BLaER1 treated with 17β-estradiol and CSF1 and Interleukin-3, amounts not matched to agents 10 nM and 100 nM (cell line): ENCODE measurements around the gene COLEC11.

Experiments
- H3K27ac ChIP-seq, 11 experiments: shearing (Covaris generic); formaldehyde crosslinking; 2 replicates each; pipeline ENCODE4 v1.8.1; 2022
- H3K27me3 ChIP-seq, 11 experiments: shearing (Covaris generic); formaldehyde crosslinking; 2 replicates each; pipeline ENCODE4 v1.8.1; 2022
- H3K36me3 ChIP-seq, 11 experiments: shearing (Covaris generic); formaldehyde crosslinking; 2 replicates each; pipeline ENCODE4 v1.8.1; 2022
- H3K4me1 ChIP-seq, 10 experiments: shearing (Covaris generic); formaldehyde crosslinking; 2 replicates each; pipeline ENCODE4 v1.8.1; 2022
- H3K4me2 ChIP-seq, 11 experiments: shearing (Covaris generic); formaldehyde crosslinking; 2 replicates each; pipeline ENCODE4 v1.8.1; 2022
- H3K4me3 ChIP-seq, 10 experiments: shearing (Covaris generic); formaldehyde crosslinking; 2 replicates each; pipeline ENCODE4 v1.8.1; 2022
- H3K9ac ChIP-seq, 11 experiments: shearing (Covaris generic); formaldehyde crosslinking; 2 replicates each; pipeline ENCODE4 v1.8.1; 2022
- H3K9me3 ChIP-seq, 11 experiments: shearing (Covaris generic); formaldehyde crosslinking; replicated peaks in 1 of 11; 2 replicates each; pipeline ENCODE4 v1.8.1; 2022
- H4K20me1 ChIP-seq, 11 experiments: shearing (Covaris generic); formaldehyde crosslinking; 2 replicates each; pipeline ENCODE4 v1.8.1; 2022
- Cebpa-rat ChIP-seq, 11 experiments: shearing (Covaris generic); IDR thresholded peaks; 2 replicates each; pipeline ENCODE4 v1.8.1; 2022

COLEC11 gene

GRCh38 chr2:3638456-3638810 lies 43.5 kb downstream of the COLEC11 start:
- Histone ChIP-seq H4K20me1 (no peaks in the 10 kb centered on the region), H3K27me3 (no peaks in the 10 kb centered on the region), H3K36me3 (no peaks in the 10 kb centered on the region), H3K4me3 (no peak overlapping the region), H3K4me1 (no peaks in the 10 kb centered on the region; a peak in 1 of 20 replicates), H3K27ac (no peak overlapping the region), H3K9me3 (no peaks in the 10 kb centered on the region), H3K4me2 (no peak overlapping the region), H3K9ac (no peak overlapping the region)
- TF ChIP-seq Cebpa-rat (IDR thresholded peaks at IDR 0.05), result no peak

GRCh38 chr2:3639015-3639630 lies 44.2 kb downstream of the COLEC11 start:
- TF ChIP-seq Cebpa-rat (IDR thresholded peaks at IDR 0.05), result no peak
- Histone ChIP-seq H3K27ac (no peak overlapping the region), H3K4me3 (no peak overlapping the region), H3K4me1 (no peaks in the 10 kb centered on the region; a peak in 1 of 20 replicates), H3K4me2 (no peak overlapping the region), H4K20me1 (no peaks in the 10 kb centered on the region), H3K9ac (no peak overlapping the region), H3K36me3 (no peaks in the 10 kb centered on the region), H3K9me3 (no peaks in the 10 kb centered on the region), H3K27me3 (no peaks in the 10 kb centered on the region)

GRCh38 chr2:3639653-3640052 lies 44.7 kb downstream of the COLEC11 start:
- Histone ChIP-seq H3K9me3 (no peaks in the 10 kb centered on the region), H4K20me1 (no peaks in the 10 kb centered on the region), H3K27me3 (no peaks in the 10 kb centered on the region), H3K4me2 (no peak overlapping the region), H3K9ac (no peak overlapping the region), H3K4me3 (no peak overlapping the region), H3K4me1 (no peaks in the 10 kb centered on the region; a peak in 2 of 20 replicates), H3K27ac (no peak overlapping the region), H3K36me3 (no peaks in the 10 kb centered on the region)
- TF ChIP-seq Cebpa-rat (IDR thresholded peaks at IDR 0.05), result no peak

- Histone ChIP-seq H3K4me1 (peaks cover 0 to 15% (median 13%) of the 10 kb centered on the region in 10 experiments; a peak in 12 of 20 replicates), H3K9me3 (no peaks in the 10 kb centered on the region), H3K4me2 (no peak overlapping the region), H3K9ac (no peak overlapping the region), H3K4me3 (no peak overlapping the region), H3K36me3 (no peaks in the 10 kb centered on the region), H3K27me3 (no peaks in the 10 kb centered on the region), H3K27ac (no peak overlapping the region), H4K20me1 (no peaks in the 10 kb centered on the region)
- TF ChIP-seq Cebpa-rat (IDR thresholded peaks at IDR 0.05), result no peak
Measured at GRCh38 chr2:3641181-3641580, 46.3 kb downstream of the COLEC11 start.

- Histone ChIP-seq H3K9me3 (no peaks in the 10 kb centered on the region), H4K20me1 (no peaks in the 10 kb centered on the region), H3K9ac (no peak overlapping the region), H3K4me3 (no peak overlapping the region), H3K36me3 (no peaks in the 10 kb centered on the region), H3K4me1 (peaks cover 0 to 22% (median 14%) of the 10 kb centered on the region in 10 experiments; a peak in 12 of 20 replicates), H3K27me3 (no peaks in the 10 kb centered on the region), H3K27ac (no peak overlapping the region), H3K4me2 (no peak overlapping the region)
- no peak for TF ChIP-seq Cebpa-rat (IDR thresholded peaks at IDR 0.05)
Measured at GRCh38 chr2:3641841-3642421, 47.0 kb downstream of the COLEC11 start.

GRCh38 chr2:3642521-3643215 lies 47.8 kb downstream of the COLEC11 start:
- Histone ChIP-seq H4K20me1 (no peaks in the 10 kb centered on the region), H3K27ac (no peak overlapping the region), H3K36me3 (no peaks in the 10 kb centered on the region), H3K4me1 (peaks cover 0 to 29% (median 14%) of the 10 kb centered on the region in 10 experiments; a peak in 12 of 20 replicates), H3K4me3 (no peak overlapping the region), H3K9ac (no peak overlapping the region), H3K27me3 (no peaks in the 10 kb centered on the region), H3K9me3 (no peaks in the 10 kb centered on the region), H3K4me2 (no peak overlapping the region)
- no peak for TF ChIP-seq Cebpa-rat (IDR thresholded peaks at IDR 0.05)

GRCh38 chr2:3643371-3644245 lies 48.7 kb downstream of the COLEC11 start:
- Histone ChIP-seq H3K9me3 (no peaks in the 10 kb centered on the region), H3K9ac (no peak overlapping the region), H3K4me1 (peaks cover 0 to 39% (median 14%) of the 10 kb centered on the region in 10 experiments; a peak in 12 of 20 replicates), H3K27ac (no peak overlapping the region), H3K27me3 (no peaks in the 10 kb centered on the region), H3K4me2 (no peak overlapping the region), H3K4me3 (no peak overlapping the region), H4K20me1 (no peaks in the 10 kb centered on the region), H3K36me3 (no peaks in the 10 kb centered on the region)
- no peak for TF ChIP-seq Cebpa-rat (IDR thresholded peaks at IDR 0.05)

GRCh38 chr2:3644246-3644525 lies 49.3 kb downstream of the COLEC11 start:
- no peak overlapping the region for H3K9ac ChIP-seq
- H3K27me3 ChIP-seq, result no peaks in the 10 kb centered on the region
- no peak overlapping the region for H3K4me2 ChIP-seq
- peaks cover 0 to 39% (median 14%) of the 10 kb centered on the region in 10 experiments; a peak in 12 of 20 replicates for H3K4me1 ChIP-seq
- no peaks in the 10 kb centered on the region for H3K36me3 ChIP-seq
- no peak overlapping the region for H3K4me3 ChIP-seq
- no peaks in the 10 kb centered on the region for H4K20me1 ChIP-seq
- no peaks in the 10 kb centered on the region for H3K9me3 ChIP-seq
- TF ChIP-seq Cebpa-rat (IDR thresholded peaks at IDR 0.05), result no peak
- no peak overlapping the region for H3K27ac ChIP-seq
